Keratinocyte (primary cell): Measurements from ENCODE around the gene ARHGEF18. TPM values are rescaled to one million over a fixed set of nuclear protein-coding genes. Genes with fewer than 3 reads are reported as not detected.

Experiments used
- DNase-seq: peaks from one replicate; pipeline ENCODE4 v3.0.0-alpha.2; 2011; ENCODE audit warnings: low read depth, missing footprints, low spot score
- FAIRE-seq: peaks from 2 replicates; lab custom pipeline; 2011; peaks lifted over from hg19 to GRCh38; lab: Jason Lieb, UNC
- H2AFZ ChIP-seq: 2 replicates; pipeline ENCODE4 v1.6.0; 2012; ENCODE audit warnings: low read length, control low read depth, inconsistent platforms; ENCODE audit not compliant: control insufficient read depth
- H3K27ac ChIP-seq: 2 replicates; pipeline ENCODE4 v1.5.1; 2011; ENCODE audit warnings: low read length; ENCODE audit not compliant: control insufficient read depth, insufficient read depth
- H3K27me3 ChIP-seq: 3 replicates; pipeline ENCODE4 v1.6.0; 2011; ENCODE audit warnings: low read length; ENCODE audit not compliant: control insufficient read depth, insufficient read depth; ENCODE audit errors: extremely low read depth
- H3K36me3 ChIP-seq, 2 experiments: 2 replicates in 1 of 2; 3 replicates in 1 of 2; pipeline ENCODE4 v1.5.1; 2011; ENCODE audit warnings: low read length in 2 of 2, mild to moderate bottlenecking in 1 of 2; ENCODE audit not compliant: control insufficient read depth in 2 of 2, insufficient read depth in 2 of 2; ENCODE audit errors: extremely low read depth in 1 of 2
- H3K4me1 ChIP-seq: 3 replicates; pipeline ENCODE4 v1.5.1; 2011; ENCODE audit warnings: low read length; ENCODE audit not compliant: control insufficient read depth, insufficient read depth; ENCODE audit errors: extremely low read depth
- H3K4me2 ChIP-seq: 3 replicates; pipeline ENCODE4 v1.6.0; 2011; ENCODE audit warnings: low read depth, low read length; ENCODE audit not compliant: control insufficient read depth, insufficient read depth; ENCODE audit errors: extremely low read depth
- H3K4me3 ChIP-seq, 3 experiments: fragments of 200-600 bp in 1 of 3; sonication (generic) in 1 of 3; 2 replicates in 2 of 3; 3 replicates in 1 of 3; pipeline ENCODE4 v1.5.1; 2011 to 2016; ENCODE audit warnings: low read length in 3 of 3, mild to moderate bottlenecking in 3 of 3, control low read depth in 2 of 3, inconsistent platforms in 1 of 3, low read depth in 1 of 3, mixed read lengths in 1 of 3, mixed run types in 1 of 3, moderate library complexity in 1 of 3; ENCODE audit not compliant: control insufficient read depth in 2 of 3, insufficient read depth in 2 of 3; ENCODE audit errors: extremely low read depth in 1 of 3
- H3K79me2 ChIP-seq: 2 replicates; pipeline ENCODE4 v1.6.0; 2012; ENCODE audit warnings: low read length; ENCODE audit not compliant: control insufficient read depth, insufficient read depth
- H3K9ac ChIP-seq: 3 replicates; pipeline ENCODE4 v1.6.0; 2011; ENCODE audit warnings: low read length; ENCODE audit not compliant: control insufficient read depth, insufficient read depth; ENCODE audit errors: extremely low read depth
- H3K9me1 ChIP-seq: 3 replicates; pipeline ENCODE4 v1.6.0; 2011; ENCODE audit warnings: low read length; ENCODE audit not compliant: control insufficient read depth, insufficient read depth; ENCODE audit errors: extremely low read depth
- H3K9me3 ChIP-seq: 2 replicates; pipeline ENCODE4 v1.5.1; 2012; ENCODE audit warnings: low read depth, low read length; ENCODE audit not compliant: control insufficient read depth
- H4K20me1 ChIP-seq: 3 replicates; pipeline ENCODE4 v1.6.0; 2011; ENCODE audit warnings: low read length; ENCODE audit not compliant: control insufficient read depth, insufficient read depth; ENCODE audit errors: extremely low read depth
- EZH2 ChIP-seq: IDR thresholded peaks from one replicate; pipeline ENCODE4 v1.6.1; 2012; ENCODE audit warnings: inconsistent platforms, mild to moderate bottlenecking, low read length, moderate library complexity
- dilution Hi-C: fragments of 300-500 bp; cut with MboI; formaldehyde crosslinking; loops from one replicate; pipeline ENCODE4 v1.7.0; 2020; ENCODE audit warnings: low sequenced_read_pairs; ENCODE audit not compliant: extremely low pct_ligation_motif_present
- polyA plus RNA-seq, 5 experiments: library from polyadenylated mRNA; depleted of rRNA in 3 of 5; stranded (reverse) in 3 of 5; stranded (forward) in 1 of 5; unstranded in 1 of 5; fragments of >200 nt; gene quantifications; 1 replicate in 1 of 5; 2 replicates in 3 of 5; 3 replicates in 1 of 5; pipeline versions ENCODE4 v1.2.1 to v1.2.3, GENCODE V29; 2011 to 2012; ENCODE audit warnings: missing spikeins in 2 of 5, low read depth in 1 of 5, low replicate concordance in 1 of 5
- TF ChIP-seq, protein P1 (sequence below), 3 experiments: IDR thresholded peaks in 1 of 3; conservative IDR thresholded peaks in 1 of 3; optimal IDR thresholded peaks in 1 of 3; 2 replicates in 2 of 3; 3 replicates in 1 of 3; pipeline versions ENCODE3 to v1.5.1; 2011; ENCODE audit warnings: low read length in 3 of 3, mild to moderate bottlenecking in 3 of 3, moderate library complexity in 2 of 3, control low read depth in 1 of 3, inconsistent platforms in 1 of 3; ENCODE audit not compliant: insufficient read depth in 2 of 3; ENCODE audit errors: extremely low read depth in 1 of 3

The ARHGEF18 gene
- polyA plus RNA-seq, 1 donor (not counting 4 experiments of a cell fraction or from before 2014, with no cell fraction given): 7.9 TPM

DNA sequence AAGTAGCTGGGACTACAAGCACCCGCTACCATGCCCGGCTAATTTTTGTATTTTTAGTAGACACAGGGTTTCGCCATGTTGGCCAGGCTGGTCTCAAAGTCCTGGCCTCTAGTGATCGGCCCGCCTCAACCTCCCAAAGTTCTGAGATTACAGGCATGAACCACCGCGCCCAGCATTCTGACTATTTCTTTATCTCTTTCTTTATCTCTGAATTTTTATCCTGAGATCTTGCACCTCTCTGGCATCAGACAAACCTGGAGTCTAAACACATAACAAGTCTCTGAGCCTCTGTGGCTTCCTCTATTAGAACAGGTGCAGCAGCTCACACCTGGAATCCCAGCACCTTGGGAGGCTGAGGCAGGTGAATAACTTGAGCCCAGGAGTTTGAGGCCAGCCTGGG is 28.5 kb downstream of the ARHGEF18 start:
- no peak overlapping the region for H3K27ac ChIP-seq
- H2AFZ ChIP-seq: no peak overlapping the region
- no peaks in the 10 kb centered on the region for H3K79me2 ChIP-seq
- no peaks in the 10 kb centered on the region for H3K27me3 ChIP-seq
- DNase-seq (no peak), FAIRE-seq (no peak)
- no peaks in the 10 kb centered on the region for H4K20me1 ChIP-seq
- no peak overlapping the region for H3K9ac ChIP-seq
- no peak overlapping the region for H3K4me3 ChIP-seq
- TF ChIP-seq EZH2: no peak
- TF ChIP-seq, protein P1, sequence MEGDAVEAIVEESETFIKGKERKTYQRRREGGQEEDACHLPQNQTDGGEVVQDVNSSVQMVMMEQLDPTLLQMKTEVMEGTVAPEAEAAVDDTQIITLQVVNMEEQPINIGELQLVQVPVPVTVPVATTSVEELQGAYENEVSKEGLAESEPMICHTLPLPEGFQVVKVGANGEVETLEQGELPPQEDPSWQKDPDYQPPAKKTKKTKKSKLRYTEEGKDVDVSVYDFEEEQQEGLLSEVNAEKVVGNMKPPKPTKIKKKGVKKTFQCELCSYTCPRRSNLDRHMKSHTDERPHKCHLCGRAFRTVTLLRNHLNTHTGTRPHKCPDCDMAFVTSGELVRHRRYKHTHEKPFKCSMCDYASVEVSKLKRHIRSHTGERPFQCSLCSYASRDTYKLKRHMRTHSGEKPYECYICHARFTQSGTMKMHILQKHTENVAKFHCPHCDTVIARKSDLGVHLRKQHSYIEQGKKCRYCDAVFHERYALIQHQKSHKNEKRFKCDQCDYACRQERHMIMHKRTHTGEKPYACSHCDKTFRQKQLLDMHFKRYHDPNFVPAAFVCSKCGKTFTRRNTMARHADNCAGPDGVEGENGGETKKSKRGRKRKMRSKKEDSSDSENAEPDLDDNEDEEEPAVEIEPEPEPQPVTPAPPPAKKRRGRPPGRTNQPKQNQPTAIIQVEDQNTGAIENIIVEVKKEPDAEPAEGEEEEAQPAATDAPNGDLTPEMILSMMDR (optimal IDR thresholded peaks at IDR 0.05 in 1 of 3, IDR thresholded peaks at IDR 0.05 in 1 of 3, conservative IDR thresholded peaks at IDR 0.05 in 1 of 3; ENCODE audit: extremely low read depth in 1 of 3, insufficient read depth in 2 of 3, low read length in 3 of 3): no peak
- no peaks in the 10 kb centered on the region for H3K36me3 ChIP-seq
- dilution Hi-C loops: no loop called here
- peaks cover 15% of the 10 kb centered on the region for H3K4me1 ChIP-seq
- peaks cover 5% of the 10 kb centered on the region for H3K9me1 ChIP-seq
- H3K4me2 ChIP-seq: no peak overlapping the region
- H3K9me3 ChIP-seq: no peaks in the 10 kb centered on the region

DNA sequence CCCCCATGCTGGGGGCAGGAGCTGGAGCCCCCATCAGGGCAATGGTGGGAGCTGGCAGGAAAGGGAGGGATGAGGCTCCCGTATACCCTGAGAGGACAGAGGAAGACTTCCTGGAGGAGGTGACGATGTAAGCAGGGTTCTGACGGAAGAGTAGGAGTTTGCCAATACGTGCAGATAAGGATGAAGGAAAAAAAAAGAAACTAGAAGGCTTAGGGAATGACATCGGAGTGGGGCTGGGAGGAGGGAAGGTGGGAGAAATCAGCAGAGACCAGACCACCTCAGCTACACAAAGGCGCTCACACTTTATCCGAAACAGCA is 32.3 kb downstream of the ARHGEF18 start:
- TF ChIP-seq, protein P1 (optimal IDR thresholded peaks at IDR 0.05 in 1 of 3, IDR thresholded peaks at IDR 0.05 in 1 of 3, conservative IDR thresholded peaks at IDR 0.05 in 1 of 3; ENCODE audit: extremely low read depth in 1 of 3, insufficient read depth in 2 of 3, low read length in 3 of 3): peak in 1 of 3 experiments; percentile 4
- no peak for TF ChIP-seq EZH2
- FAIRE-seq: no peak
- no peak for DNase-seq
- no peak overlapping the region for H3K27ac ChIP-seq
- H3K36me3 ChIP-seq: no peaks in the 10 kb centered on the region
- H3K9me3 ChIP-seq: no peaks in the 10 kb centered on the region
- dilution Hi-C loops: no loop called here
- no peaks in the 10 kb centered on the region for H3K79me2 ChIP-seq
- H3K9ac ChIP-seq: no peak overlapping the region
- no peaks in the 10 kb centered on the region for H4K20me1 ChIP-seq
- H3K27me3 ChIP-seq: no peaks in the 10 kb centered on the region
- H2AFZ ChIP-seq: no peak overlapping the region
- no peak overlapping the region for H3K4me3 ChIP-seq
- no peak overlapping the region for H3K4me2 ChIP-seq
- H3K4me1 ChIP-seq: peaks cover 6% of the 10 kb centered on the region
- no peaks in the 10 kb centered on the region for H3K9me1 ChIP-seq
